Amygdala (tissue), 56 donors: ENCODE measurements around the gene SAPCD2.
"Not testable (repeated sequence)": the region's sequence is repeated elsewhere in the genome, so short reads cannot be mapped to it uniquely, and the experiment has no call there.

Experiments
- DNase-seq, 56 donors: peaks; one replicate each; lab custom pipeline; 2025; lab: John Stamatoyannopoulos, UW

SAPCD2 gene

GRCh38 chr9:137070201-137070905, at the start of gene SAPCD2:
Gene SAPCD2 (minus strand): TSS chr9:137070557. CDS start chr9:137070460, 97 bp downstream.
- DNase-seq = peak in 55 of 56 donors; percentile 46 to 91 (median 75)

- DNase-seq = not testable (repeated sequence)
Observed at GRCh38 chr9:137118092-137118603, 47.8 kb upstream of the SAPCD2 start.

GRCh38 chr9:137117269-137117731, 46.9 kb upstream of the SAPCD2 start:
- DNase-seq = no peak

- DNase-seq = peak in 5 of 56 donors; percentile 13 to 31 (median 19)
Observed at GRCh38 chr9:137116728-137117127, 46.4 kb upstream of the SAPCD2 start.

GRCh38 chr9:137116027-137116507, 45.7 kb upstream of the SAPCD2 start:
- no peak for DNase-seq

- DNase-seq = no peak
Observed at GRCh38 chr9:137115394-137116026, 45.2 kb upstream of the SAPCD2 start.

GRCh38 chr9:137114613-137115393, 44.4 kb upstream of the SAPCD2 start, which contains the start of gene DPP7:
Gene DPP7 (minus strand): TSS chr9:137114733. CDS start chr9:137114713, 20 bp downstream.
- DNase-seq = peak in 47 of 56 donors; percentile 15 to 85 (median 54)

- DNase-seq = no peak
Observed at GRCh38 chr9:137114220-137114612, 43.9 kb upstream of the SAPCD2 start.

GRCh38 chr9:137113385-137114159, 43.2 kb upstream of the SAPCD2 start:
- no peak for DNase-seq

GRCh38 chr9:137112564-137113384, 42.4 kb upstream of the SAPCD2 start:
- DNase-seq = no peak

GRCh38 chr9:137111788-137112563, 41.6 kb upstream of the SAPCD2 start:
- no peak for DNase-seq

GRCh38 chr9:137110911-137111787, 40.8 kb upstream of the SAPCD2 start:
- DNase-seq = no peak

- no peak for DNase-seq
Observed at GRCh38 chr9:137110147-137110910, 40.0 kb upstream of the SAPCD2 start.

- no peak for DNase-seq
Observed at GRCh38 chr9:137109250-137110146, 39.1 kb upstream of the SAPCD2 start.

- no peak for DNase-seq
Observed at GRCh38 chr9:137108608-137109249, 38.4 kb upstream of the SAPCD2 start.
